ENCODE data around the gene WDR93. TPM values are rescaled to one million over a fixed set of nuclear protein-coding genes. Genes with fewer than 3 reads are reported as not detected.

Gene WDR93
- total RNA-seq: 0.11 TPM
- long read RNA-seq: 0 reads

GRCh38 chr15:89690276-89691218 is at the start of gene WDR93, which contains the start of gene PEX11A:
Gene WDR93 (plus strand): TSS chr15:89690811. CDS start chr15:89701747, 10,936 bp downstream.
Gene PEX11A (minus strand): TSS chr15:89690754. CDS start chr15:89690632, 122 bp downstream.
- ATAC-seq (ENCODE audit: poor library complexity) (peak; percentile 97), DNase-seq (peak; percentile 89)
- intact Hi-C loops (cut with DNase I): no loop called here

- no peak for ATAC-seq (ENCODE audit: poor library complexity)
- intact Hi-C loops (cut with DNase I): loop anchor here (10.0 kb wide), 1 partner anchor 104 kb away; no protein-coding TSS in a partner anchor
- DNase-seq: no peak
Observed at GRCh38 chr15:89641053-89641452, 49.6 kb upstream of the WDR93 start.

DNA sequence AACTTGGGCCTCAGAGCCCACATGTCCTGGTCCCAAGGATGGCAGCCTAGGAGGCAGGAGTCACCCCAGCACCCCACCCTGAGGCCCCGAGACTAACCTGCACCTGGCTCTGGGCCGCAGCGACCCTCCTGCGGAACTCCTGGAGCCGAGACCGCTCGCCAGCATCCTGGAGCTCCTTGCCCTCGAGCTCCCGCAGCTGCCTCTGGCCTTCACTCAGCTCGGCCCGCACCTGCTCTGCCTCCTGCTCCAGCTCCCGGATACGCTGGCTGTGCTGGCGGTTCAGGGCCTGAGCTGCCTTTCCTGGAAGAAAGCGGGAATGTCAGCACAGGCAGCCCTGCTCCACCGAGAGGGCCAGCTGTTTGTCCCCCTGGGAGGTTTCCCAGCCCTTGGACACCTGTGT is 48.5 kb upstream of the WDR93 start:
- ATAC-seq (ENCODE audit: poor library complexity): no peak
- no peak for DNase-seq
- intact Hi-C loops (cut with DNase I): loop anchor here (10.0 kb wide), 1 partner anchor 103 kb away; no protein-coding TSS in a partner anchor

- DNase-seq (no peak), ATAC-seq (ENCODE audit: poor library complexity) (no peak)
- intact Hi-C loops (cut with DNase I): loop anchor here (10.0 kb wide), 1 partner anchor 99 kb away; no protein-coding TSS in a partner anchor
Observed at GRCh38 chr15:89645680-89646079, 44.9 kb upstream of the WDR93 start.

DNA sequence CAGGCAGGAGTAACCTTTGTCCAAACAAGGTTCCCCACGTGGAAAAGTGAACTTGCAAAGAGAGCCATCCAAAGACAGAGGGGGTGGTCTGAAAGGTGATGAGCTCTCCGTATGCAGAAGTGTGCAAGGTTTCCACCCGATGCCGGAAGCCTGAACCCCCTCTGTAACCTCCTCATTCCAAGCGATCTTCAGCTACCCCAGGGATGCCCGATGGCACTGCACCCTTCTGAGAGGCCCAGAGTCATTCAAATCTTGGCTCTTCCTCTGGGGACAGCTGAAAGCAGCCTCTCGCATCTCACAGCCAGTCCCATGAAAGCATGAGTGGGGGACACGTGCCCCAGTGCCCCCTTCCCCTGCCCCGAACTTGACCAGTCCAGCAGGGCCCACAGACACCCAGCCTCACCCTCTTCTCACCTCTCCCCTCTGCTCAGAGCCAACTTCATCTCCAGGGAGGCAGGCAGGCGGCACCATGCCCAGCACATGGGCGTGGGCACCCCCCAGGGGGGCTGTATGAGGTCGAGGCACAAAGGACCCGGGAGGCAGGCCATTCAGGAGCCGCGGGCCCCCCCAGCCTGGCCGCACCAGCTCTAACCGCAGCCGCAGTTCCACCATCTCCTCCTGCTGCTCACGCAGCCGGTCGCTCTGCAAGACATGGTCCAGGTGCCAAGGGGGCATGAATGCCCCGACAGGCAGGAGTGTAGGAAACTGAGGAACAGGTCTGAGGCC is 44.0 kb upstream of the WDR93 start:
- intact Hi-C loops (cut with DNase I): loop anchor here (10.0 kb wide), 1 partner anchor 98 kb away; no protein-coding TSS in a partner anchor
- DNase-seq (no peak), ATAC-seq (ENCODE audit: poor library complexity) (no peak)

DNA sequence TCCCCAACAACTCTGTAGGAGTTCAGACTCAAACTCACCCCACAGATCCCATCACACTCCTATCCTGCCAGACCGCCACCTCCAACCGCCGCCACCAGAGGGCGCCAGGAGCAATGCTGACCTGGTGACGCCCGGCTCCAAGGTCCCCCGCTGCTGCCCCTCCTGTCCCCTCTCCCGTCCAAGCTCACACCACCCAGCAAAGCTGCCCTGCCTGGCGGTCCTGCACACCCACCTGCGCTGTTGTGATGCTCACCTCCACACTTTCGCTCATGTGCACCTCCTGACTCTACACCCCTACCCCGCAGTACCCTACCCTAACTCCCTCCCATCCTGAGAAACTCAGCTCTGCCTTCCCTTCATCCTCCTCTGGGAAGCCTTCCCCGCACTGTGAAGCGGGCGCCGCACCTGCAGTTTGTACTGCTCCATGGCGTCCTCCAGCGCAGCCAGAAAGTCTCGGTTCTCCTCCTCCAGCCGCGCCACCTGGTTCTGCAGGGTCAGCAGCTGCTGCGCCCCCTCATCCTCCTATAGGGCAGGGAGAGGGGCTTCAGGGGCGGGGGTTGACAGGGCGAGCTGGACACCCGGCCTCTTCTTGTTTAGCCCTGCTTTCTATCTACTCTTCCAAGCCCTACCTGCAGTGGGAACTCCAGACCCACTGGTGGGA is 43.3 kb upstream of the WDR93 start:
- intact Hi-C loops (cut with DNase I): loop anchor here (10.0 kb wide), 1 partner anchor 97 kb away; no protein-coding TSS in a partner anchor
- peak; percentile 84 for ATAC-seq (ENCODE audit: poor library complexity)

DNA sequence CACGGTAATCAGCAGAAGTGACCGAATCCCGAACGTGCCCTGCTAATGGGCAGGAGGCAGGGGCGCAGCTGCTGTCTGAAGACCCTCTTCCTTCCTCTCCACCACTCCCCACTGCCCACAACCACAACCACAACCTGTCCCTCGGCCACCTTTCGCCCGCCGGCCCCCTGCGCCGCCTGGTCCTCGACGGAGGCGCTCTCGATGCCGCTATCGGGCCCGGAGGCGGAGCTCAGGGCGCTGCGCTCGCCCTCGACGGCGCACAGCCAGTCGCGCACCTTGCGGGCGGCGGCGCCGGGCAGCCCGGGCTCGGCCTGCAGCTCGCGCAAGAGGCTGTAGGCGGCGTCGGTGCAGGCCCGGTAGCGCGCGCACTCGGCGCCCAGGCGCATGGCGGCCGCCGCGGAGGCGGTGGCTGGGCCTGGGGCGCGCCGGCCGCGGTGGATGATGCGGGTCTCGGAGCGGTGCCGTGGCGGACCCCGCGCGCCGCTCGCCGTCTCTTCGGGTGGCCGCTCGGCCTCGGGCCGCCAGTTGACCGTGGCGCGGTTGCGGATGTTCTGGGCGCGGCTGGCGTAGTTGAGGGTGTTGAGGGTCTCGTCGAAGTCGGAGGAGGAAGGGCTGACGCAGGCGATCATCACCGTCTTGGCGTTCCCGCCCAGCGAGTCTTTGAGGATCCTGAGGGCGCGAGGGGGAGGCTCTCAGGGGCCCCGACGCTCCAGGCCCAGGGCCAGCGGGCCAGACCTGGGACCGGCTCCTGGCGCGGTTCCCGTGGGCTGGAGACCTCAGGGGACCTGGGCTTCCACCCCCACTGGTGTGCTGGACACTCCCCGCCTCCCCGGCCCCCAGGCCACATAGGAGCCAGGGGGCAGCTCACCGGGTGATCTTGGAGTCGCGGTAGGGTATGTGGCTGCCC is 42.3 kb upstream of the WDR93 start:
- intact Hi-C loops (cut with DNase I): loop anchor here (10.0 kb wide), 1 partner anchor 96 kb away; no protein-coding TSS in a partner anchor
- ATAC-seq (ENCODE audit: poor library complexity) (no peak), DNase-seq (no peak)

More for the DNA sequence above, 43.3 kb upstream of the WDR93 start:
- DNase-seq: peak; percentile 91

- intact Hi-C loops (cut with DNase I): loop anchor here (10.0 kb wide), 1 partner anchor 96 kb away; no protein-coding TSS in a partner anchor
- DNase-seq: no peak
- ATAC-seq (ENCODE audit: poor library complexity): no peak
Observed at GRCh38 chr15:89649013-89649625, 41.5 kb upstream of the WDR93 start.

- DNase-seq (no peak), ATAC-seq (ENCODE audit: poor library complexity) (no peak)
- intact Hi-C loops (cut with DNase I): loop anchor here (10.0 kb wide), 1 partner anchor 95 kb away; no protein-coding TSS in a partner anchor
Observed at GRCh38 chr15:89649716-89650115, 40.9 kb upstream of the WDR93 start.

- no peak for ATAC-seq (ENCODE audit: poor library complexity)
- intact Hi-C loops (cut with DNase I): no loop called here
- no peak for DNase-seq
Observed at GRCh38 chr15:89652131-89652530, 38.5 kb upstream of the WDR93 start.

GRCh38 chr15:89652666-89653065 is 37.9 kb upstream of the WDR93 start:
- ATAC-seq (ENCODE audit: poor library complexity) (no peak), DNase-seq (no peak)
- intact Hi-C loops (cut with DNase I): no loop called here

GRCh38 chr15:89653578-89653977 is 37.0 kb upstream of the WDR93 start:
- ATAC-seq (ENCODE audit: poor library complexity) (no peak), DNase-seq (no peak)
- intact Hi-C loops (cut with DNase I): no loop called here

DNA sequence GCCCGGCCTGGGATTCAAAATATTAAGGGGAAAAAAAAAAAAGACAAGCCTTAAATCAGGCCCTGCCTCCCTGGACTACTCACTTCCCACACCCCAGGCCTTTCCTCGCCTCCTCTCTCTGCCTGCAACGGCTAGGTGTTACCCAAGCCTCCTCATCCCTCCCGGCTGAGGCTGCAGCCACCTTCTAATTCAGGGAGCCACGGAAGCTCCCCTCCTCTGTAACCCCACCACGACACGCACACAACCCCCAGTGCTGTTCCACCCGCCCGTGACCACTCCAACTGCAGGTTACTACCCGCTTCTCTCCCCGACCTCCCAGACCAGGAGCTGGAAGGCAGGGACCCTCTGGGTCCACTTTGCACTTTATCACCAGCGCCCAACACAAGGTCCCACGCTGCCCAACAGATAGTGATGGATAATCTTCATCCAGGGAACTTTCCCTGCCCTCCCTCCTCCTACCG is 36.3 kb upstream of the WDR93 start:
- no peak for DNase-seq
- no peak for ATAC-seq (ENCODE audit: poor library complexity)

DNA sequence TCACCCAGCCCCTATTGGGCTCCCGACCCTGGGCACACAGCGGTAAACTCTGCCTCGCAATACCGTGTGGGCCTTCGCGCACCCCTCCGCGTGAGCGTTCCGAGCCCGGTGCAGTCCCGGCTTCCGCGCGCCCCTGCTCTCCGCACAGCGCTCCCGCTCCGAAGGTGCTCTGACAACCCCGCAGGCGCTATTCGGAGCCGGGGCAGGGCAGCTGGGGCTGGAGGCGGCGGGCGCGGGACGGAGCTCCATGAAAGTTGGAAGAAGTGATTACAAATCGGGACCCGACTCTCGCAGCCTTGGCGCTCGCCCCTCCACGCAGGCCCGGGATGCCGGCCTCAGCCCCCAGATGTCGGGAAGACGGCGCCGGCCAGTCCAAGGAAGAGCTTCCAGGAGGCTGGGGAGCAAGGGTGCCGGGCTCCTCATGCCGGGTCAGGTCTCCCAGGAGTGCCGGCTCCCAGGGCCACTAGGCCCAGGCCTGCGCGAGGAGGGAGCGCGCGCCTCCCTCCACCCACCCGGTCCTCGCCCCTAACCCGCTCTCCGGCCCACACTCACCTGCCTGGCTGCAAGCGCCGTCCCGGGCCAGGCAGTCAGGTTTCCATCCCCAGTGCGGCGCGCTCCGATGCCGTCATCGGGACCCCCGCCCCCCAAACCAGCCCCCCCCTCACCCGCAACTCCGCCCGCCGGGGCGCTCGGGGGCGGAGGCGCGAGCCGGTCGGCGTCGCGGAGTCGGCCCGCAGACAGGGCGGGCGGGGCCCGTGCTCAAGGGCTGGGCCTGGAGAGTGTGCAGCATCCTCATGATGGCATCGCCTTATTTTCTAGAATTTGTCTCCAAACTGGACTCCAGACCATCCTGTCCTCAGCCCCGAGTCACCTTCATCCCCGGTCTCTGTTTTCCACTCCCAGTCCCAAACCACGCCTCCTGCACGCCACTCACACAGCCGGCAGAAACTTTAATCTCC is 35.5 kb upstream of the WDR93 start, which contains the start of gene KIF7:
Gene KIF7, minus strand, starts transcription at position 621 of the 959 bp plus-strand sequence. CDS start 2,537 bp downstream, outside the sequence.
- intact Hi-C loops (cut with DNase I): no loop called here
- no peak for DNase-seq

More for the DNA sequence above, 36.3 kb upstream of the WDR93 start:
- intact Hi-C loops (cut with DNase I): no loop called here

GRCh38 chr15:89656116-89656815 is 34.3 kb upstream of the WDR93 start:
- intact Hi-C loops (cut with DNase I): no loop called here
- DNase-seq (no peak), ATAC-seq (ENCODE audit: poor library complexity) (no peak)

More for the DNA sequence above, 35.5 kb upstream of the WDR93 start, which contains the start of gene KIF7:
- ATAC-seq (ENCODE audit: poor library complexity): peak; percentile 82

Data from Right ventricle myocardium superior (tissue), 1 donor.